Thyroid gland (tissue), 4 donors: ENCODE data around the gene GNG4.
A peak's percentile ranks its signal among the peaks of the same experiment; 100 is the strongest.

Experiments
- POLR2A ChIP-seq, 2 donors: fragments of 450-650 bp; IDR thresholded peaks; one replicate each; pipeline ENCODE4 v1.6.1; 2017; ENCODE audit warnings: antibody characterized with exemption in 2 of 2, mild to moderate bottlenecking in 2 of 2, moderate library complexity in 1 of 2
- TF ChIP-seq, protein P1 (sequence below), 6 experiments: fragments of 200-600 bp in 3 of 6; fragments of 450-650 bp in 3 of 6; sonication (generic) in 3 of 6; IDR thresholded peaks; one replicate each; pipeline ENCODE4 v1.5.1; 2016 to 2019; ENCODE audit warnings: antibody characterized with exemption in 6 of 6, mild to moderate bottlenecking in 2 of 6, inconsistent platforms in 1 of 6, moderate library complexity in 1 of 6

DNA sequence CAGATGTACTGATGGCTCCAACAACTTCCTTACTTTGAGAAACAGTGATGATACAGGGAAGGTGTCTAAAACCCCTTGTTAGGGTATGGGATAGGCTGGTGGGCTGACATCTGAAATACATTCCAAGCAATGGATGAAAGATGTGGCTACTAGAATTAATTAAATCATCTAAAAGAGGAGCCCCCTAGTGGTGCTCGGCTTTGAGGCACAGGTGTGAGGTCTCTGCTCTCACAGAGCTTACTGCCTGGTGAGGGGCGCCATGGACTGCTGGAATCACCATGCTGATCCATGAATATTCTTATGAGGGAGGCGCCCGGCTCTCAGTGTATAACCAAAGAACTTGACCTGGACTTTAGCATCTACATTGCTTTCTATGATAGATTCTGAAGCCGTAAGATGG, 48.5 kb downstream of the GNG4 start:
- TF ChIP-seq, protein P1, sequence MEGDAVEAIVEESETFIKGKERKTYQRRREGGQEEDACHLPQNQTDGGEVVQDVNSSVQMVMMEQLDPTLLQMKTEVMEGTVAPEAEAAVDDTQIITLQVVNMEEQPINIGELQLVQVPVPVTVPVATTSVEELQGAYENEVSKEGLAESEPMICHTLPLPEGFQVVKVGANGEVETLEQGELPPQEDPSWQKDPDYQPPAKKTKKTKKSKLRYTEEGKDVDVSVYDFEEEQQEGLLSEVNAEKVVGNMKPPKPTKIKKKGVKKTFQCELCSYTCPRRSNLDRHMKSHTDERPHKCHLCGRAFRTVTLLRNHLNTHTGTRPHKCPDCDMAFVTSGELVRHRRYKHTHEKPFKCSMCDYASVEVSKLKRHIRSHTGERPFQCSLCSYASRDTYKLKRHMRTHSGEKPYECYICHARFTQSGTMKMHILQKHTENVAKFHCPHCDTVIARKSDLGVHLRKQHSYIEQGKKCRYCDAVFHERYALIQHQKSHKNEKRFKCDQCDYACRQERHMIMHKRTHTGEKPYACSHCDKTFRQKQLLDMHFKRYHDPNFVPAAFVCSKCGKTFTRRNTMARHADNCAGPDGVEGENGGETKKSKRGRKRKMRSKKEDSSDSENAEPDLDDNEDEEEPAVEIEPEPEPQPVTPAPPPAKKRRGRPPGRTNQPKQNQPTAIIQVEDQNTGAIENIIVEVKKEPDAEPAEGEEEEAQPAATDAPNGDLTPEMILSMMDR (IDR thresholded peaks at IDR 0.05) = peak in 2 of 6 experiments; percentile 9 to 46
- no peak for TF ChIP-seq POLR2A (IDR thresholded peaks at IDR 0.05)
